H1 (cell line): ENCODE data around the gene LMNA. TPM values are rescaled to one million over a fixed set of nuclear protein-coding genes. Genes with fewer than 3 reads are reported as not detected.

Source experiments
- BRCA1 ChIP-seq: IDR thresholded peaks from 2 replicates; pipeline ENCODE4 v1.6.1; 2012; ENCODE audit warnings: low read depth, low read length, improper control_type of control experiment
- CEBPB ChIP-seq: IDR thresholded peaks from 2 replicates; pipeline ENCODE4 v1.6.1; 2012; ENCODE audit warnings: low read depth, low read length
- NRF1 ChIP-seq: IDR thresholded peaks from 2 replicates; pipeline ENCODE4 v1.6.1; 2011; ENCODE audit warnings: mild to moderate bottlenecking, low read depth, low read length, improper control_type of control experiment
- POLR2AphosphoS5 ChIP-seq: IDR thresholded peaks from 2 replicates; pipeline ENCODE4 v1.6.1; 2011; ENCODE audit warnings: low read depth, low read length
- SIN3A ChIP-seq, 2 experiments: IDR thresholded peaks in 1 of 2; conservative IDR thresholded peaks in 1 of 2; 2 replicates each; pipeline ENCODE4 v1.6.1; 2011 to 2012; ENCODE audit warnings: low read length in 2 of 2, improper control_type of control experiment in 1 of 2, low read depth in 1 of 2, mild to moderate bottlenecking in 1 of 2
- SIX5 ChIP-seq: IDR thresholded peaks from 2 replicates; pipeline ENCODE4 v1.6.1; 2011; ENCODE audit warnings: mild to moderate bottlenecking, low read depth, low read length
- polyA plus RNA-seq, 7 experiments: library from polyadenylated mRNA; depleted of rRNA in 3 of 7; stranded (reverse) in 5 of 7; unstranded in 2 of 7; fragments of >200 nt in 5 of 7; fragments of 200-250 nt in 2 of 7; gene quantifications; 1 replicate in 5 of 7; 2 replicates in 1 of 7; 4 replicates in 1 of 7; pipeline versions ENCODE4 v1.2.1 to v1.2.3, GENCODE V29; 2011 to 2013; ENCODE audit warnings: missing spikeins in 2 of 7, mixed read lengths in 2 of 7
- total RNA-seq: library from RNA; stranded (reverse); fragmentation: NEBNext Ultra II Directional; extraction: Animal tissue kit (Norgen Biotek cat#: 25700); gene quantifications from 2 replicates; pipeline ENCODE4 v1.2.1, GENCODE V29; 2021

Gene LMNA
- total and polyA plus RNA-seq, 2 of the 8 experiments (the other 6 are each of a cell fraction or from before 2014, with no cell fraction given), result 25.8 to 46.8 TPM

DNA sequence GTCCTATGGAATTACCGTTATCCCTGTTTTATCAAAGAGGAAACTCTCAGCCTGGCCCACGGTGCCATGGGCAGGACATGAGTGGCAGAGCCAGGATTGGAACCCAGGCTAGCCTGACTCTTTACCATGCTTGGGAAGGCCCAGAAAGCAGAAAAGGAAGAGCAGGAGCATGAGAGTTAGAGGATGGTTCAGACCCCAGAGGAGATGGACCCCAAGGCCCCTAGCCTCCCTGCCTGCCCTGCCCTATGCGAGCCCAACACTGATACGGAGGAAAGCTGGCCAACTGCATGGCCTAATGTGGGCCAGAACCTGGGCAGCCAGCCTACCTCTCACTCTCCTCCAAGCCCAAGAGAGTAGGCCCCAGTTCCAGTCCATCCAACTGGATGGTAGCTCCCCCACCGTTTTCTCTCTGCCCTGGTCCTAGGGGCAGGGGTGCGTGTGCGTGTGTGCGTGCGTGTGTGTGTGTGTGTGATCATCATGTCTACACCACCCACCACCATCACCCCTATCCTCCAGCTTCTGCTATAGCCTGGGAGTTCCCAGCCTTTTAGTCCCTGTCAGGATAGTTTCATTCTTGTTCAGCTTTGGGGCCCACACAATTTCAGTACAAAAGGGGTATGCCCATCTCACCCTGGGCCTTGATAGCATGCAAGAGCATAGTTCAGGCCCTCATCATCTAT lies 16.9 kb upstream of the LMNA start (continued):
- TF ChIP-seq SIN3A (conservative IDR thresholded peaks at IDR 0.05 in 1 of 2, IDR thresholded peaks at IDR 0.05 in 1 of 2; ENCODE audit: low read depth in 1 of 2, low read length in 2 of 2), result no peak
- no peak for TF ChIP-seq SIX5
- no peak for TF ChIP-seq POLR2AphosphoS5
- no peak for TF ChIP-seq BRCA1
- TF ChIP-seq NRF1, result no peak
- no peak for TF ChIP-seq CEBPB
